GM10847 (cell line): ENCODE data around the gene PDLIM7.

ENCODE experiments used
- POLR2A ChIP-seq: IDR thresholded peaks from 2 replicates; pipeline ENCODE4 v1.6.1; 2011; ENCODE audit not compliant: insufficient read length; ENCODE audit errors: extremely low read depth

PDLIM7 gene, protein sequence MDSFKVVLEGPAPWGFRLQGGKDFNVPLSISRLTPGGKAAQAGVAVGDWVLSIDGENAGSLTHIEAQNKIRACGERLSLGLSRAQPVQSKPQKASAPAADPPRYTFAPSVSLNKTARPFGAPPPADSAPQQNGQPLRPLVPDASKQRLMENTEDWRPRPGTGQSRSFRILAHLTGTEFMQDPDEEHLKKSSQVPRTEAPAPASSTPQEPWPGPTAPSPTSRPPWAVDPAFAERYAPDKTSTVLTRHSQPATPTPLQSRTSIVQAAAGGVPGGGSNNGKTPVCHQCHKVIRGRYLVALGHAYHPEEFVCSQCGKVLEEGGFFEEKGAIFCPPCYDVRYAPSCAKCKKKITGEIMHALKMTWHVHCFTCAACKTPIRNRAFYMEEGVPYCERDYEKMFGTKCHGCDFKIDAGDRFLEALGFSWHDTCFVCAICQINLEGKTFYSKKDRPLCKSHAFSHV

DNA sequence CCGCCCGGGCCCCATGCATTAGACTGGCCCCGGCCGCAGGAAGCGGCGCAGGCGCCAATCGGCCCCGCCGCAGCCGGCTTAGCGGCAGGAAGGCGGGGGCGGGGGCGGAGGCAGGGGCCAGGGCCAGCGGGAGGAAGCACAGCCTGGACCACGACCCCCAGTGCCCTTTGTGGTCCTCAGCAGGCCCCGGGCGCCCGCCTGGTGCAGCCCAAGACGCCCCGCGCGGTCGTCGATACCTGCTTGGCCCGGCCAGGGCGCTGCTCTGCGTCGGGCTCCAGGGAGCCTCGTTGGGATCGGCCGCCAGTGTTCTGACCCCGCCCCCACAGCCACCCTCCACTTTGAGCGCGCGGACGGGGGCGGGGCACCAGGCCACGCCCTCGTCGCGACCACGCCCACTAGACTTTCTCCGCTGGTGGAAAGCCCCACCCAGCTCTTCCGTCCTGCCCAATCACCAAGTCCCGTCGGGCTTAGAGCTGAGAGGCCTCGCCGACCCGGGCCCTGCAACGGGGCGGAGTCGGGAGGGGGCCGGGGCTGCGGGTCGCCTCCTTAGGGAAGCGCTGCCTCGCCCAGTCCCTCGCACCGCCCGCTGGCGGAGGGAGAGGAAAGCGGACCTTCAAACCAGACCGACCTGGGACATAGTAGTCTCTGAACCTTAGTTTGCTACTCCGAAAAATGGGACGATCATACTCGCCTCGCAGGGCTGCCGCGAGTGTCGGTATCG is at the start of gene PDLIM7:
Gene PDLIM7, minus strand, starts transcription at position 313 of the 721 bp plus-strand sequence. CDS start 1,092 bp downstream, outside the sequence.
- peak; percentile 90 for TF ChIP-seq POLR2A

DNA sequence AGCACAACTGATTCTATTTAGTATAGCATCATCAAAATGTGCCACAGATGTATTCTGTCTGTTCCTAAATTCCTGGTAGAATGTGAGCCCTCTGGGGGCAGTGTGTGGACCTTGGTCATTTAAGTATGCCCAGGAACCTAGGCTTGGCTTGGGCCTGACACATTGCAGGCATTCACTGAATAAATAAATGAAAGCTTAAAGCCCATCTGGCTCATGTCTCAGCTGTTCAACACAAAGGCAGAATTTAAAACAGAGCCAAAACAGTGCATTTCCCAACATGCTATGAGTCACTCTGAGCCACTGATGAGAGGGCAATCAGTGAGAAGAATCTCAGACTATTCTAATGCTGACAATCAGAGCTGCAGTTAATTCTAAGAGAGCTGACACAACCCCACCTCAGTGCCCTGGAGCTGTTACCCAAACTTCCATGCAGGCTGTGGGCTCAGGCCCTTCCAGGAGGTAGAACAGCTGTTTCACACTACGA is 48.9 kb upstream of the PDLIM7 start:
- TF ChIP-seq POLR2A = no peak

DNA sequence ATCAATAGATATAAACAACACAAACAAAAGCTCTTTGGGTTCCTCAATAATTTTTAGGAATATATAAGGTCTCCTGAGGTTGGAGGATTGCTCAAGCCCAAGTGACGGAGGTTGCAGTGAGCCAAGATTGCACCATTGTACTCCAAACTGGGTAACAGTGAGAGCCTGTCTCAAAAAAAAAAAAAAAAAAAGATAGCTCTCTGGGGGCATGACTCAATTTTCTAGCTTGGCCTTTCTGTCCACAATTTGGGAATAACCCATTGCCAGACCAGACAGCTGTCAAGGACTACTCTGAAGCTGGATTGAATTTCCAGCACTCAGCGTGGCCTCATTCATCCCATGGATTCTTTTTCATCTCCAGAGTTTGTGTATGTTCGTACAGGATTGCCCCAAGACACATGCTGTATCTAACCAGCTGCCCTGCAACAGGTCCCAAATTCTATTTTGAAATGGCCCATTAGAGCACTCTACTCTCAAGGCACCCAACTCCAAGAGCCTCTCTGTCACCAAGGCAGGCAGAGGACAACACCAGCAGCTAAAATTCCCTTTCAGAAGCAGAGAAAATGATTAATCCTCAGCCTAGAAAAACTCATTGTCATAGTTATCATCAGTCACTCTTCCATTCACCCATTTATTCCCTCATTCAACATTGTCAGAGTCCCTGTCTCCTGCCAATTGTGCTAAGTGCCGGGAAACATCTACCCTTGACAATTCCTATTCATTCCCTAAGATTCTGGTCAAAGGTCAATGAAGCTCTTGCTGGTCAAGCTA is 48.3 kb upstream of the PDLIM7 start:
- TF ChIP-seq POLR2A = no peak

DNA sequence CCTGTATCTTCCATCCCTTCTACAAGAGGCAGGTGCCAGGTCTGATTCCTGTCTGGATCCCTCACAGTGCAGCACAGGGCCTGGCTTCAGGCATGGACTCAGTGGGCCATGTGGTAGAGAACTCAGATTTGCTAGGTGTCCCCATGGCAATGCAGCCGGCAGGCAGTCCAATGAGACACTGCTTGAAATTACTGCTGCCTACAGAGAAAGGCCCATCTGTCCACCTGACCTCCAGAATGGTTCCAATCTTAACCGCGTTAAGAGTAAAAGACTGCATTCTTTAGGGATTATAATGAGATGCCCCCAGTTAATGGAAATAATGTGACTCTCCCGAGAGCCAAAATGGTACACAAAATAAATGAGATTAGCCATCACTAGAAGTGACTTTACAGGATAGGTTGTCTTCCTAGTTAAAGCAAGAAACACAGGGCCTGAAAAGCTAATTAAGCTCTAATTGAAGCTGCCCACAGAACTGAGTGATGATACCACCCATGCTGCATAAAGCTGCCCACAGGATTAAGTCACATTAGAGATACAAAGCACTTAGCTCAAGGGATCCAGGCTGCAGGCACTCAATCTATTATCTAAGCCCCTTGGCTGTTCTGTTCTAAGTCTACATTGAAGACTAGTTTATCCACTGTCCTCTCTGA is 45.5 kb upstream of the PDLIM7 start:
- no peak for TF ChIP-seq POLR2A

DNA sequence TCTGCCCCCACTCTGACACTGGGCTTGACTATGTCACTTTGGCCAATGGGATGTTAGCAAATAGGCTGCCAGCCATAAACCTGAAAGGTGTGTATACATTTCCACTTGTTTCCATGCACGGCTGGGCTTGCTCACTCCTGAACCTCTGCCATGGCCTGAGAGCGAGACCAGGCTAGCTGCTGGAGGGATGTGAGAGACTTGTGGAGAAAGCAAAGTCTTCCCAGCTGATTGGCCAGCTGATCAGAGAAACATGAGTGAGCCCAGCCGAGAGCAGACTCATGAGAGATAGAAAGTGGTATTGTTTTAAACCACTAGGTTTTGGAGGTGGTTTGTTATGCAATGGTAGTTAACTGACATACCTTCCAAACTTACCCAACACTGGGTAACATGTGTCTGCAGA is 43.0 kb upstream of the PDLIM7 start:
- TF ChIP-seq POLR2A = no peak

DNA sequence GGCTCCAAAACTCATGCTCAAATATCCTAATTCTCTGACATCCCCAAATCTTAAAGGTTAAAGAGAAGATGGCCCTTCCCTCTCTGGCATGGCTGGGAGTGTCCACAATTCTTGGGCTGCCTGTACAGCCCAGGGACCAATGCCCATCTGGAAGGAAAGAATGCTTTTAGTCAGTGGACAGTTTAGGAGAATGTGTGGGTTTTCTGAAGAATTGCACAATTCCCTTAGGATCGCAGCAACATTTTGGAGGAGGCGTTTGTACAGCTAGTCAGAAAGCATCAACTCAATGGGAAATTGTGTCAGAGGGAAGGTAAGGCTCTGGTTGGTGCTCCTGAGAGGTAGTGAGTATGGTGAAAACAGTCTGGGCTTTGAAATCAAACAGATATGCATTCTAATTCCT is 42.0 kb upstream of the PDLIM7 start:
- no peak for TF ChIP-seq POLR2A

DNA sequence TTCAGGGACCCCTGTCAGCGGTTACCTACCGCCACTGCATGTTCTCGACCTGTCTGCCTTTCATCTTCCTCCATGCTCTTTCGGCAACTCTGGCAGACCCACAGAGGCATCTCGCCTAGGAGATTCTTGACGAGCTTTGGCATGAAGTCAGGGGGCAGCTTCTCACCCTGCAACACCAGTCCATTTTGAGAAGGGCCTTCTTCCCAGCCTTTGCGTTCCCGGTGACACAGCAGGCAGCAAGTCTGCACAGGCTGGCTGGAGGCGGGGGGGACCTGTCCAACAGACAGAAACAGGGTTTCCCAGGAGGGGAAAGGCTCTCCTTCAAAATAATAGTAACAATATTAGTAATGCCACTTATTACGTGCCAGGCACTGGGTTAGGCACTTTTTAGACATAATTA is 41.5 kb upstream of the PDLIM7 start:
- no peak for TF ChIP-seq POLR2A

DNA sequence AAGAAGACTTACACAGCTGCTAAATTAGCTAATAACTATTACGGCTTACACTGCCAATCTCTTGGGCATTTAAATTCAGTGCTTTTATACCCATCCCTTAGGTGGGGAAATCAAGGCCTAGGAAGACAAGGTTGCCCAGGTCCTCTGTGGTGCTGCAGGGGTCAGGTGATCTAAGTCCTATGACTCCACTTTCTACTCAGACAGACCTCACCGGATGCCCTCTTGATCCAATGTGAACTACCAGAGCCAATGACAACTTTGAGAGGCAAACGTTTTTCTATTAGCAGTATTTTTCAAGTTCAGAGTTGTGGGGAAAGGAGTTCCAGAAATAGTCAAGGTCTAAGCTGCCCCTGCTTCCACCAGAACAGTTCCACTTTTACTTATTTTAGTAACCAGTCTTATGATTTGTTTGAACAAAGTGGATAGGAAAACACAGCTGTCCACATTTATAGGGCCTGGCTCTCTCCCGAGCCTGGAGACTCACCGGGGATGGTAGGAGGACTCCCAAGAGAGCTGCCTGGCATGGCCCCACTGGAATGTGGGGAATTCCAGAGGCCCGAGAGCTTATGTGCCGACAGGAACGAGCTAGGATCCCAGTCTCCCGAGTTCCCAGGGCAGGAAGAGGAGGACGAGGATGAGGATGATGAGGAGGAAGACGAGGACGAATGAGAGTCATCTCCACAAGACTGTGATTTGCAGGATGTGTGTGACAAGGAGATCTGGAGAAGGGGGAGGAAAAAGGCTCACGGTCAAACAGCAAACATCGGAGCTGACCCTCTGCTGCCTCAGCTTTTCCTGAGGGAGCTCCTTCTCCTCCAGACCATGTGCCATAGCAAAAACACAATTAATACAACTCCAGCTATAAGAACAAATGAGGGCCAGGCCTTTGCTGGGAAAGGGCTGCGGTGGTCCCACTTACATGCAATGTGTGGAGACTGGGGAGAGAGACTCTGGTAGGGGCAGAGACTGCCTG is 40.3 kb upstream of the PDLIM7 start:
- no peak for TF ChIP-seq POLR2A

DNA sequence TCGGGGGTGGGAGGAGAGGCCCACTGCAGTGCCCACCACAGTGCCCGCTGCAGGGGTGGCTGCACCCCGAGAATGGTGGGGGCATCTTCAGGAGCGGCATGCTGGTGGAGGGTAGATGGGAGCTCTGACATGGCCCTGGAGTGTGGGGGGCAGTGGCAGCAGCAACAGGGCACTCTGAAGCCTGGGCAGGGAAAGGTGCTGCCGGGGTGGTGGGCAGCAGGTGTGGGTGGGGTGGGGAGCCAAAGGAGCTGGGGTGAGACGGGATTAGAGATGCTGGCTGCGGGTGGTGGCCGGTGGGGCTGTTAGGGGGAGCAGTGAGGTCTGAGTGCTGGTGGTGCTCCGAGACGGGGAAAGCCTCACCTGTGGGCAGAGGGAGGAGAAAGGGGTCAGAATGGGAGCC is 39.0 kb upstream of the PDLIM7 start:
- TF ChIP-seq POLR2A = no peak

DNA sequence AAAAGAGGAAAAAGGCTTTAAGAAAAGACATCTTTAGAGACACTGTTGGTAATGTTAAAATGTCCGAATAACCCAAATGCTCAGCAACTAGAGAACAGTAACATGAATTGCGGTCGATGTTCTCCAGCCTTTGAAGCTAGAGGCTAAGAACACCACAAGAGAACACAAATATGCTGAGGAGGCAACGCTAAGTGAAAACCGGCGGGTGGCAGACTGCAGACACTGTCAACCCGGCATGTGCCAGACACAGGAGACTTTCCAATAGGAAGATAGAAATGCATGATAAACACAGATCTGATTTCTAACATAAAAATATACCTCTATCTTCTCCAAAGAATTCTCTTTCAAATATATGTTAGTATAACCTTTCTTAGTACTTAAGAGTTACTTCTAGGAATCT is 37.7 kb upstream of the PDLIM7 start:
- TF ChIP-seq POLR2A = no peak

DNA sequence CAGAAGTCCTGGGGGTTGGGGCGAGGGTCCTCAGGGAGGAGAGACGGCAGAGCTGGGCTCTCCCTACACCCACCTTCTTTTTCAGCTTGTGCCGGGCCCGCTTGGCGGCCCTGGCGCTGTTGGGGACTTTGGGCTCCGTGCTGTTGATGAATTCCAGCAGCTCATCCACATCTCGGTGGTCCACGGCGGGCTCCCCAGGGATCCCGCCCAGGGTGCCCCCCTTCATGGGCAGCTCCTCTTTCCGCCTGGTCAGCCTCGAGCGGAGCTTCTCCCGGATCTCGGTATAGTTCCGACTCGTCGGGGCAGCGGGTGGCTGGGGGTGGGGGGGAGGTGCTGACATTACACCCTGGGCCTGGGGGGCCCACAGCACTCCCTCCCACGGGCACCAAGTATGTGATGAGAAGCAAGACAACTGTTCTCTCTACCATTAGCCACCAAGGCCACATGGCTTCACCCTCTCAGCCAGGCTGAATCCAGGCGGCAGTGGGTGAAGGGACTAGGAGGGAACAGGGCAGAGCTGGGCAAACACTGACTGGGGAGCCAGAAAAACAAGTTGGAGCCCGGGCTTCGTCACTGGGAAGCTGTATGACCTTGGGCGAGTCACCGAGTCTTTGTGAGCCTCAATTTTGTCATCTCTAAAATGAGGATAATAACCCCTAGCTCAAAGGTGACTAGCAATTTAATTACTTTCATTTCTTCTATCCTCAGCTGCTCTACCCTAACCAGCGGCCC is 34.0 kb upstream of the PDLIM7 start:
- no peak for TF ChIP-seq POLR2A

DNA sequence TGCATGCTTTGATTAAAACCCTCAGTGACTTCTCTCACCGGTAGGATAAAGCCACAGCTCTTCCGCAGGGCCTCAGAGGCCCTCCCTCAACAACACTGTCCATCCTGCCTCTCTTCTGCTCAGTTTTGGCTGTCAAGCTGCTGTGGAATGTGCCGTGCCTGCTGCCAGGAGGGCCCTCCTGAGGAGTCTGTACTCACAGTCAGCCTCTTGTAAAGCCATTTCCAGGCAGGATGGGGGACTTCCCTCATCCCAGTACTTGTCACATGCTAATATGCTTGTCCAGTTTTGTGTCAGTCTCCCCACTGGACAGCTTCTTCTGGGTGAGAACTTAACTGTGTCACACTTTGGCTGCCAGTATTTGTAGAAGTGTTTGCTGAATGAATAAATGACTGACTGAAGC is 33.2 kb upstream of the PDLIM7 start:
- TF ChIP-seq POLR2A = no peak
